Endothelial cell of umbilical vein (primary cell): ENCODE results near the gene MST1. TPM values are rescaled to one million over a fixed set of nuclear protein-coding genes. Genes with fewer than 3 reads are reported as not detected.

Experiments used
- BruUV-seq: library from RNA; stranded (reverse); fragments of 400-500 nt; replicated peaks from 2 replicates; lab custom pipeline; 2021; lab: Mats Ljungman, UMichigan
- CTCF ChIA-PET: fragments of 300-600, 350-600 bp; sonication (Branson Sonifier 250); formaldehyde crosslinking; loops from one replicate; lab custom pipeline; 2021; ENCODE audit warnings: antibody characterized with exemption, inconsistent platforms; lab: Charles Lee
- POLR2A ChIA-PET: fragments of 300-600, 350-600 bp; sonication (Branson Sonifier 250); formaldehyde crosslinking; loops from one replicate; lab custom pipeline; 2021; ENCODE audit warnings: antibody characterized with exemption, inconsistent platforms; lab: Charles Lee
- DNase-seq: peaks from one replicate; pipeline ENCODE4 v3.0.0-alpha.2; 2011; ENCODE audit warnings: low read depth, low spot score
- FAIRE-seq: peaks from 2 replicates; lab custom pipeline; 2011; peaks lifted over from hg19 to GRCh38; lab: Jason Lieb, UNC
- H2AFZ ChIP-seq: 2 replicates; pipeline ENCODE4 v1.6.0; 2012; ENCODE audit warnings: low read depth, low read length, control low read depth, inconsistent platforms
- H3K27ac ChIP-seq: 2 replicates; pipeline ENCODE4 v1.5.1; 2011; ENCODE audit warnings: low read depth, mild to moderate bottlenecking, control low read depth, low read length, moderate library complexity; ENCODE audit not compliant: insufficient read depth
- H3K27me3 ChIP-seq, 2 experiments: 2 replicates each; pipeline versions ENCODE4 v1.6.0 to v1.6.1; 2011; ENCODE audit warnings: low read length in 2 of 2, mixed read lengths in 1 of 2; ENCODE audit not compliant: control insufficient read depth in 2 of 2, insufficient read depth in 2 of 2
- H3K36me3 ChIP-seq, 2 experiments: 2 replicates in 1 of 2; 3 replicates in 1 of 2; pipeline ENCODE4 v1.5.1; 2011; ENCODE audit warnings: low read length in 2 of 2, mild to moderate bottlenecking in 1 of 2, moderate library complexity in 1 of 2; ENCODE audit not compliant: control insufficient read depth in 2 of 2, insufficient read depth in 2 of 2; ENCODE audit errors: extremely low read depth in 1 of 2
- H3K4me1 ChIP-seq: 3 replicates; pipeline ENCODE4 v1.5.1; 2011; ENCODE audit warnings: mild to moderate bottlenecking, low read length; ENCODE audit not compliant: control insufficient read depth, insufficient read depth; ENCODE audit errors: extremely low read depth
- H3K4me2 ChIP-seq: 2 replicates; pipeline ENCODE4 v1.6.1; 2011; ENCODE audit warnings: low read length, control low read depth, mixed read lengths; ENCODE audit not compliant: insufficient read depth
- H3K4me3 ChIP-seq, 3 experiments: fragments of 200-600 bp in 1 of 3; sonication (generic), shearing (Covaris generic) in 1 of 3; replicated peaks in 1 of 3; 2 replicates each; pipeline ENCODE4 v1.5.1; 2011 to 2016; ENCODE audit warnings: control low read depth in 3 of 3, low read length in 3 of 3, mild to moderate bottlenecking in 2 of 3, inconsistent platforms in 1 of 3, low read depth in 1 of 3, moderate library complexity in 1 of 3; ENCODE audit not compliant: insufficient read depth in 1 of 3
- H3K79me2 ChIP-seq: 2 replicates; pipeline ENCODE4 v1.6.0; 2012; ENCODE audit warnings: low read length, inconsistent platforms; ENCODE audit not compliant: control insufficient read depth, insufficient read depth
- H3K9ac ChIP-seq: replicated peaks from 2 replicates; pipeline ENCODE3; 2011; ENCODE audit warnings: low read length, control low read depth; ENCODE audit not compliant: insufficient read depth; ENCODE audit errors: extremely low read depth
- H3K9me1 ChIP-seq: replicated peaks from 3 replicates; pipeline ENCODE4 v1.6.0; 2011; ENCODE audit warnings: mild to moderate bottlenecking, low read length; ENCODE audit not compliant: control insufficient read depth, insufficient read depth; ENCODE audit errors: extremely low read depth
- H3K9me3 ChIP-seq: replicated peaks from 2 replicates; pipeline ENCODE4 v1.5.1; 2012; ENCODE audit warnings: low read length, inconsistent platforms; ENCODE audit not compliant: control insufficient read depth, insufficient read depth
- H4K20me1 ChIP-seq: replicated peaks from 2 replicates; pipeline ENCODE3; 2011; ENCODE audit warnings: mild to moderate bottlenecking, low read length; ENCODE audit not compliant: control insufficient read depth, insufficient read depth; ENCODE audit errors: extremely low read depth
- CTCF ChIP-seq, 2 donors: IDR thresholded peaks; 1 replicate in 1 of 2; 2 replicates in 1 of 2; pipeline ENCODE4 v1.5.1; 2011; ENCODE audit warnings: low read length in 2 of 2, mild to moderate bottlenecking in 2 of 2, moderate library complexity in 2 of 2, control low read depth in 1 of 2, inconsistent platforms in 1 of 2, low read depth in 1 of 2; ENCODE audit not compliant: insufficient read depth in 1 of 2; ENCODE audit errors: extremely low read depth in 1 of 2
- EZH2 ChIP-seq: IDR thresholded peaks from 2 replicates; pipeline ENCODE4 v1.6.1; 2012; ENCODE audit warnings: borderline replicate concordance, low read depth, mild to moderate bottlenecking, moderate library complexity, low read length, inconsistent platforms; ENCODE audit not compliant: severe bottlenecking
- FOS ChIP-seq: IDR thresholded peaks from 2 replicates; pipeline ENCODE4 v1.6.1; 2011; ENCODE audit warnings: mild to moderate bottlenecking, low read length, moderate library complexity, borderline replicate concordance; ENCODE audit not compliant: insufficient read depth
- GATA2 ChIP-seq: IDR thresholded peaks from 2 replicates; pipeline ENCODE4 v1.7.0; 2011; ENCODE audit warnings: low read depth, mild to moderate bottlenecking, moderate library complexity, mixed read lengths, low read length; ENCODE audit not compliant: insufficient read length, insufficient read depth
- JUN ChIP-seq: IDR thresholded peaks from 2 replicates; pipeline ENCODE4 v1.6.1; 2011; ENCODE audit warnings: borderline replicate concordance, low read depth; ENCODE audit not compliant: insufficient read length, insufficient read depth
- MAX ChIP-seq: IDR thresholded peaks from 2 replicates; pipeline ENCODE4 v1.6.1; 2011; ENCODE audit not compliant: insufficient read depth, insufficient read length
- POLR2A ChIP-seq: IDR thresholded peaks from 2 replicates; pipeline ENCODE4 v1.6.1; 2012; ENCODE audit warnings: low read depth, mild to moderate bottlenecking, control low read depth, low read length
- POLR2AphosphoS5 ChIP-seq: IDR thresholded peaks from 2 replicates; pipeline ENCODE4 v1.6.1; 2012; ENCODE audit warnings: low read depth, mild to moderate bottlenecking, control low read depth, low read length, moderate library complexity; ENCODE audit not compliant: insufficient read depth
- dilution Hi-C: fragments of 300-500 bp; cut with MboI; formaldehyde crosslinking; loops from one replicate; pipeline ENCODE4 v1.15.0; 2019; ENCODE audit warnings: low sequenced_read_pairs; ENCODE audit not compliant: extremely low pct_ligation_motif_present
- intact Hi-C: fragments of 100-400 bp; cut with micrococcal nuclease; formaldehyde crosslinking; loops from one replicate; pipeline ENCODE4 v1.10.0; 2022
- polyA plus RNA-seq, 4 experiments: library from polyadenylated mRNA; depleted of rRNA in 3 of 4; stranded (reverse) in 3 of 4; unstranded in 1 of 4; fragments of >200 nt; gene quantifications; 2 replicates each; pipeline versions ENCODE4 v1.2.1 to v1.2.3, GENCODE V29; 2011 to 2012; ENCODE audit warnings: missing spikeins in 1 of 4
- total RNA-seq: library from RNA; stranded (reverse); gene quantifications from 2 replicates; pipeline ENCODE4 v1.2.3, GENCODE V29; 2021

The MST1 gene
- total and polyA plus RNA-seq, 2 donors (not counting 3 experiments of a cell fraction or from before 2014, with no cell fraction given): 6.1 to 17.5 TPM

- H4K20me1 ChIP-seq: no peaks in the 10 kb centered on the region
- intact Hi-C loops (no loop called here), dilution Hi-C loops (no loop called here)
- H3K36me3 ChIP-seq: peaks cover 0 to 13% of the 10 kb centered on the region in 2 experiments
- no peak overlapping the region for H2AFZ ChIP-seq
- CTCF ChIA-PET: no interaction called here
- TF ChIP-seq EZH2 (no peak), JUN (no peak), GATA2 (no peak), FOS (no peak), POLR2AphosphoS5 (no peak), MAX (no peak), CTCF (IDR thresholded peaks at IDR 0.05; ENCODE audit: extremely low read depth in 1 of 2, insufficient read depth in 1 of 2, low read depth in 1 of 2, low read length in 2 of 2) (no peak), POLR2A (no peak)
- H3K4me1 ChIP-seq: no peaks in the 10 kb centered on the region
- BruUV-seq: no TSS peak
- H3K9ac ChIP-seq: no peak overlapping the region
- no peaks in the 10 kb centered on the region for H3K9me1 ChIP-seq
- DNase-seq (no peak), FAIRE-seq (no peak)
- H3K4me3 ChIP-seq: no peak overlapping the region
- no peaks in the 10 kb centered on the region for H3K9me3 ChIP-seq
- POLR2A ChIA-PET: no interaction called here
- H3K79me2 ChIP-seq: no peaks in the 10 kb centered on the region
- no peak overlapping the region for H3K4me2 ChIP-seq
- H3K27me3 ChIP-seq: peaks cover 0 to 2% of the 10 kb centered on the region in 2 experiments
- H3K27ac ChIP-seq: no peak overlapping the region
Measured at GRCh38 chr3:49681543-49681942, 7.7 kb downstream of the MST1 start.
